ENCODE measurements around the gene LUC7L2. TPM values are rescaled to one million over a fixed set of nuclear protein-coding genes. Genes with fewer than 3 reads are reported as not detected.
A peak's percentile ranks its signal among the peaks of the same experiment; 100 is the strongest.

Gene LUC7L2
- total and polyA plus RNA-seq, 10 of the 15 experiments (the other 5 are each of a cell fraction or from before 2014, with no cell fraction given): 31.7 to 98.7 (median 68.6) TPM

DNA sequence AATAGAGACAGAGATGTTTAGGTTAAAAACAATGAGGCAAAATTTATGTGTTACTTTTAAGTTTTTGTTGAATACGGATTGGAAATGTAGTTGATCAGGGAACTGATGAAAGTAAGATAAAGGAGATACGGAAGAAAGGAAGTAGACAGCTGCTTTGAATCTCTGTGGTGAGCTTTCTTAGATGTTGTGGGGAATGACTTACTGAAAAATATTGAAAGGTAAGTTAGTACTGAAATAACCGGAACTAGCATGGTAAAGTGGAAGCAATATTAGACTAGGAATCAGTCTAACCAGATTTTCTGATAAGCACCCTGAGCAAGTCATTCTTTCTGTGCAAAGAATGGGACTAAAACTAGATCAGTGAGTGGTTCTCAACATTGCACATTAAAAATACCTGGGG is 34.8 kb downstream of the LUC7L2 start:
- Histone ChIP-seq H3K4me2 (ENCODE audit: control insufficient read depth, insufficient read depth) (no peak overlapping the region), H4K20me1 (ENCODE audit: control insufficient read depth, insufficient read depth) (0 out of 2 replicates have a peak, but pooled peaks cover 3% of the 10 kb centered on the region), H3K9me3 (replicated peaks; ENCODE audit: control insufficient read depth, insufficient read depth, low read length) (no peaks in the 10 kb centered on the region), H3K79me2 (ENCODE audit: control insufficient read depth, insufficient read depth, low read length) (peaks cover 17% of the 10 kb centered on the region), H2AFZ (ENCODE audit: control insufficient read depth, low read depth, low read length) (no peak overlapping the region), H3K4me3 (no peak overlapping the region), H3K27me3 (replicated peaks in 1 of 2; ENCODE audit: control insufficient read depth in 2 of 2, insufficient read depth in 2 of 2, low read length in 1 of 2) (no peaks in the 10 kb centered on the region), H3K36me3 (ENCODE audit: control insufficient read depth in 2 of 2, insufficient read depth in 2 of 2, low read length in 1 of 2) (peaks cover 2 to 27% of the 10 kb centered on the region in 2 experiments), H3K4me1 (ENCODE audit: control insufficient read depth, insufficient read depth, low read length) (no peaks in the 10 kb centered on the region), H3K27ac (ENCODE audit: control insufficient read depth, insufficient read depth) (no peak overlapping the region), H3K9ac (ENCODE audit: control insufficient read depth, insufficient read depth, low read length) (no peak overlapping the region)
- no TSS peak for BruUV-seq (replicated peaks)
- ATAC-seq (no peak), FAIRE-seq (no peak), DNase-seq (ENCODE audit: low read depth, low spot score) (no peak)
- ChIA-PET RAD21 (ENCODE audit: unreplicated experiment) (interaction anchor here (1.0 kb wide), 1 partner anchor 15 kb away, joined by 6 read pairs; no protein-coding TSS in a partner anchor), CTCF (interaction anchor here (0.6 kb wide), 1 partner anchor 96 kb away, joined by 3 read pairs; no protein-coding TSS in a partner anchor), POLR2A (interaction anchor here (0.9 kb wide), 1 partner anchor 8 kb away, joined by 3 read pairs; no protein-coding TSS in a partner anchor), SMC1A (ENCODE audit: uncharacterized antibody, unreplicated experiment) (interaction anchor here (0.6 to 2.8 kb wide), 5 partner anchors 8 to 938 kb away, joined by 3 to 10 read pairs (median 6); no protein-coding TSS in a partner anchor)
- intact Hi-C loops (cut with micrococcal nuclease; ENCODE audit: unreplicated experiment): no loop called here
- 77% methylated on average over 3 of the region's 3 CpGs for WGBS (ENCODE audit: insufficient coverage, insufficient replicate concordance, low lambda C conversion rate, missing lambda C conversion rate)
- TF ChIP-seq TCF12 (IDR thresholded peaks at IDR 0.05; ENCODE audit: low read depth, low read length) (no peak), NBN (IDR thresholded peaks at IDR 0.05) (no peak), YY1 (IDR thresholded peaks at IDR 0.05; ENCODE audit: low read depth, low read length) (no peak)
- TF ChIP-seq, protein P1, sequence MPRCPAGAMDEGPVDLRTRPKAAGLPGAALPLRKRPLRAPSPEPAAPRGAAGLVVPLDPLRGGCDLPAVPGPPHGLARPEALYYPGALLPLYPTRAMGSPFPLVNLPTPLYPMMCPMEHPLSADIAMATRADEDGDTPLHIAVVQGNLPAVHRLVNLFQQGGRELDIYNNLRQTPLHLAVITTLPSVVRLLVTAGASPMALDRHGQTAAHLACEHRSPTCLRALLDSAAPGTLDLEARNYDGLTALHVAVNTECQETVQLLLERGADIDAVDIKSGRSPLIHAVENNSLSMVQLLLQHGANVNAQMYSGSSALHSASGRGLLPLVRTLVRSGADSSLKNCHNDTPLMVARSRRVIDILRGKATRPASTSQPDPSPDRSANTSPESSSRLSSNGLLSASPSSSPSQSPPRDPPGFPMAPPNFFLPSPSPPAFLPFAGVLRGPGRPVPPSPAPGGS (IDR thresholded peaks at IDR 0.05; ENCODE audit: borderline replicate concordance, insufficient read depth, low read depth, low read length, poor library complexity, severe bottlenecking): no peak
- in situ Hi-C loops (cut with MboI): no loop called here

GRCh38 chr7:139396323-139396951 is 36.7 kb downstream of the LUC7L2 start:
- in situ Hi-C loops (cut with MboI): no loop called here
- H3K4me3 ChIP-seq: no peak overlapping the region
- ChIA-PET CTCF (interaction anchor here (0.6 kb wide), 2 partner anchors 38 to 1256 kb away, joined by 3 read pairs; no protein-coding TSS in a partner anchor), POLR2A (interaction anchor here (1.0 to 1.3 kb wide), 2 partner anchors 15 to 23 kb away, joined by 4 read pairs; no protein-coding TSS in a partner anchor), SMC1A (ENCODE audit: uncharacterized antibody, unreplicated experiment) (interaction anchor here (1.1 to 2.8 kb wide), 5 partner anchors 9 to 27 kb away, joined by 3 to 10 read pairs (median 6); no protein-coding TSS in a partner anchor), RAD21 (ENCODE audit: unreplicated experiment) (no interaction called here)
- H3K79me2 ChIP-seq (ENCODE audit: control insufficient read depth, insufficient read depth, low read length): peaks cover 12% of the 10 kb centered on the region
- DNase-seq (ENCODE audit: low read depth, low spot score): no peak
- ATAC-seq: no peak
- WGBS (ENCODE audit: insufficient coverage, insufficient replicate concordance, low lambda C conversion rate, missing lambda C conversion rate): 81% methylated on average over 3 of the region's 3 CpGs
- no peak overlapping the region for H2AFZ ChIP-seq (ENCODE audit: control insufficient read depth, low read depth, low read length)
- peaks cover 2 to 25% of the 10 kb centered on the region in 2 experiments; a peak in 3 of 4 replicates for H3K36me3 ChIP-seq (ENCODE audit: control insufficient read depth in 2 of 2, insufficient read depth in 2 of 2, low read length in 1 of 2)
- no peak overlapping the region for H3K27ac ChIP-seq (ENCODE audit: control insufficient read depth, insufficient read depth)
- no peaks in the 10 kb centered on the region for H3K27me3 ChIP-seq (replicated peaks in 1 of 2; ENCODE audit: control insufficient read depth in 2 of 2, insufficient read depth in 2 of 2, low read length in 1 of 2)
- H3K4me1 ChIP-seq (ENCODE audit: control insufficient read depth, insufficient read depth, low read length): no peaks in the 10 kb centered on the region
- H4K20me1 ChIP-seq (ENCODE audit: control insufficient read depth, insufficient read depth): 0 out of 2 replicates have a peak, but pooled peaks cover 3% of the 10 kb centered on the region
- H3K9ac ChIP-seq (ENCODE audit: control insufficient read depth, insufficient read depth, low read length): no peak overlapping the region
- peak; percentile 35 for FAIRE-seq
- intact Hi-C loops (cut with micrococcal nuclease; ENCODE audit: unreplicated experiment): no loop called here
- H3K9me3 ChIP-seq (replicated peaks; ENCODE audit: control insufficient read depth, insufficient read depth, low read length): no peaks in the 10 kb centered on the region
- TF ChIP-seq SIN3A (IDR thresholded peaks at IDR 0.05; ENCODE audit: low read depth, low read length) (no peak), MEF2B (IDR thresholded peaks at IDR 0.05; ENCODE audit: partially characterized antibody, poor library complexity, severe bottlenecking) (no peak), ZZZ3 (IDR thresholded peaks at IDR 0.05; ENCODE audit: control insufficient read depth, insufficient read length, low read depth) (no peak), POU2F2 (IDR thresholded peaks at IDR 0.05; ENCODE audit: borderline replicate concordance, low read depth, low read length) (no peak)
- TF ChIP-seq, protein P2, sequence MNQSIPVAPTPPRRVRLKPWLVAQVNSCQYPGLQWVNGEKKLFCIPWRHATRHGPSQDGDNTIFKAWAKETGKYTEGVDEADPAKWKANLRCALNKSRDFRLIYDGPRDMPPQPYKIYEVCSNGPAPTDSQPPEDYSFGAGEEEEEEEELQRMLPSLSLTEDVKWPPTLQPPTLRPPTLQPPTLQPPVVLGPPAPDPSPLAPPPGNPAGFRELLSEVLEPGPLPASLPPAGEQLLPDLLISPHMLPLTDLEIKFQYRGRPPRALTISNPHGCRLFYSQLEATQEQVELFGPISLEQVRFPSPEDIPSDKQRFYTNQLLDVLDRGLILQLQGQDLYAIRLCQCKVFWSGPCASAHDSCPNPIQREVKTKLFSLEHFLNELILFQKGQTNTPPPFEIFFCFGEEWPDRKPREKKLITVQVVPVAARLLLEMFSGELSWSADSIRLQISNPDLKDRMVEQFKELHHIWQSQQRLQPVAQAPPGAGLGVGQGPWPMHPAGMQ (IDR thresholded peaks at IDR 0.05; ENCODE audit: borderline replicate concordance): no peak
- TF ChIP-seq, protein P3, sequence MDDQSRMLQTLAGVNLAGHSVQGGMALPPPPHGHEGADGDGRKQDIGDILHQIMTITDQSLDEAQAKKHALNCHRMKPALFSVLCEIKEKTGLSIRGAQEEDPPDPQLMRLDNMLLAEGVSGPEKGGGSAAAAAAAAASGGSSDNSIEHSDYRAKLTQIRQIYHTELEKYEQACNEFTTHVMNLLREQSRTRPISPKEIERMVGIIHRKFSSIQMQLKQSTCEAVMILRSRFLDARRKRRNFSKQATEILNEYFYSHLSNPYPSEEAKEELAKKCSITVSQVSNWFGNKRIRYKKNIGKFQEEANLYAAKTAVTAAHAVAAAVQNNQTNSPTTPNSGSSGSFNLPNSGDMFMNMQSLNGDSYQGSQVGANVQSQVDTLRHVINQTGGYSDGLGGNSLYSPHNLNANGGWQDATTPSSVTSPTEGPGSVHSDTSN (IDR thresholded peaks at IDR 0.05; ENCODE audit: insufficient replicate concordance, low read depth, low read length): no peak
- H3K4me2 ChIP-seq (ENCODE audit: control insufficient read depth, insufficient read depth): no peak overlapping the region
- BruUV-seq (replicated peaks): no TSS peak
